CD4-positive, alpha-beta T cell (primary cell): ENCODE data around the gene ALS2CL. TPM values are rescaled to one million over a fixed set of nuclear protein-coding genes. Genes with fewer than 3 reads are reported as not detected.

Experiments
- ATAC-seq: fragments of 200-7000 bp; cut with Tn5 transposase; one replicate; pipeline ENCODE4 v1.10.0; 2022; ENCODE audit warnings: mild to moderate bottlenecking; ENCODE audit not compliant: poor library complexity
- CTCF ChIA-PET: fragments of 350-600 bp; sonication (Branson Sonifier 250); formaldehyde crosslinking; loops from one replicate; lab custom pipeline; 2021; ENCODE audit warnings: antibody characterized with exemption, inconsistent platforms; lab: Charles Lee
- POLR2A ChIA-PET: fragments of 350-600 bp; sonication (Branson Sonifier 250); formaldehyde crosslinking; loops from one replicate; lab custom pipeline; 2021; ENCODE audit warnings: antibody characterized with exemption, inconsistent platforms; lab: Charles Lee
- DNase-seq, 14 experiments: peaks; one replicate each; pipeline ENCODE4 v3.0.0-alpha.2; 2013 to 2020; ENCODE audit warnings: mixed read lengths in 2 of 14
- H3K27ac ChIP-seq, 2 donors: one replicate each; pipeline versions ENCODE4 v1.5.1 to v1.7.0; 2013; ENCODE audit warnings: low read length in 2 of 2, low read depth in 1 of 2, mild to moderate bottlenecking in 1 of 2
- H3K27me3 ChIP-seq, 2 experiments: 1 replicate in 1 of 2; 2 replicates in 1 of 2; pipeline versions ENCODE4 v1.6.1 to v1.7.0; 2013; ENCODE audit warnings: low read length in 2 of 2, control low read depth in 1 of 2, mild to moderate bottlenecking in 1 of 2, moderate library complexity in 1 of 2; ENCODE audit not compliant: insufficient read depth in 2 of 2, control insufficient read depth in 1 of 2
- H3K36me3 ChIP-seq: one replicate; pipeline ENCODE4 v1.6.1; 2013; ENCODE audit warnings: low read length, control low read depth; ENCODE audit not compliant: insufficient read depth
- H3K4me1 ChIP-seq: one replicate; pipeline ENCODE4 v1.6.1; 2013; ENCODE audit warnings: low read length, control low read depth; ENCODE audit not compliant: insufficient read depth
- H3K4me3 ChIP-seq: one replicate; pipeline ENCODE4 v1.5.1; 2013; ENCODE audit warnings: mild to moderate bottlenecking, low read length, moderate library complexity
- H3K9me3 ChIP-seq, 2 experiments: 1 replicate in 1 of 2; 2 replicates in 1 of 2; pipeline versions ENCODE4 v1.6.1 to v1.7.0; 2013; ENCODE audit warnings: low read length in 2 of 2, mild to moderate bottlenecking in 2 of 2, control low read depth in 1 of 2, moderate library complexity in 1 of 2; ENCODE audit not compliant: control insufficient read depth in 1 of 2, insufficient read depth in 1 of 2
- H3K27ac Mint-ChIP-seq: one replicate; pipeline ENCODE4 v1.8.0; 2020; ENCODE audit warnings: mixed read lengths
- H3K27me3 Mint-ChIP-seq: one replicate; pipeline ENCODE4 v1.8.0; 2021; ENCODE audit warnings: mixed read lengths
- H3K36me3 Mint-ChIP-seq: one replicate; pipeline ENCODE4 v1.8.0; 2021; ENCODE audit warnings: low read depth, mixed read lengths
- H3K4me1 Mint-ChIP-seq: one replicate; pipeline ENCODE4 v1.8.0; 2021; ENCODE audit warnings: low read depth, mixed read lengths
- H3K4me3 Mint-ChIP-seq: one replicate; pipeline ENCODE4 v1.8.0; 2020; ENCODE audit warnings: mild to moderate bottlenecking, mixed read lengths
- H3K9me3 Mint-ChIP-seq: one replicate; pipeline ENCODE4 v1.8.0; 2020; ENCODE audit warnings: mixed read lengths
- CTCF ChIP-seq: fragments of 200-600 bp; IDR thresholded peaks from one replicate; pipeline ENCODE4 v1.8.0; 2022; ENCODE audit warnings: antibody characterized with exemption, mild to moderate bottlenecking
- intact Hi-C, 2 experiments: fragments of 100-400 bp; cut with DNase I in 1 of 2; cut with micrococcal nuclease in 1 of 2; formaldehyde crosslinking; loops; one replicate each; pipeline versions ENCODE4 v1.15.1 to v1.9.0; 2023 to 2025; cut with DNase I, micrococcal nuclease
- total RNA-seq, 174 experiments: library from RNA in 2 of 174; stranded (reverse) in 2 of 174; gene quantifications; one replicate each; pipeline ENCODE4 v1.2.3 and lab custom pipeline; 2021 to 2026

The ALS2CL gene
- total RNA-seq, 2 experiments from 2014 or later: 45.8 to 47.6 TPM

DNA sequence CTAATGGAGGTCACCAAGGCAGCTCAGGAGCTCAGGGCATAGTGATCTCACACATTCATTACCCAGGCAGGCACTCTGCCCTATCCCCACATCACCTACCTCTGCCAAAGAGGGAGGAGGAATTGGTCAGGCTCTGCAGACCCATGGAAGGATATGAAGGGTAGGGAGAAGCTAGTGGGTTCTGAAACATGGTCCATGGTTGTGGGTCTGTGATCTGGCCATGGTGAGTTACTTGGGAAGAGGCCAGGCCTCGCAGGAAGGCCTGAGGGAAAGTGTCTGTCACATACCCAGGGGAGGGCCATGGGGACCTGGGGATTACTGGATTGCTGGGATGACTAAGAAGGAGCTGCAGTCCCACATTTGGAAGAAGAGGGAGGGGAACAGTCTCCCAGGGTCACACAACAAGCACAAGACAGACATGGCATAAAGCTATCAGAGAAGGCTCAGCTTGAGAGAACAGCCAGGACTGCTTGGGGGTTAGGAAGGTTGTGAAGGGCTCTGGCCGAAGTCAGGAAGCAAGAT lies 25.6 kb upstream of the ALS2CL start:
- H3K4me3 Mint-ChIP-seq: no peak overlapping the region
- Histone ChIP-seq H3K27me3 (peaks cover 0 to 13% of the 10 kb centered on the region in 2 experiments), H3K4me3 (no peak overlapping the region), H3K4me1 (no peaks in the 10 kb centered on the region), H3K9me3 (no peaks in the 10 kb centered on the region), H3K27ac (no peak overlapping the region), H3K36me3 (no peaks in the 10 kb centered on the region)
- ChIA-PET CTCF (no interaction called here), POLR2A (no interaction called here)
- intact Hi-C loops: no loop called here
- no peaks in the 10 kb centered on the region for H3K36me3 Mint-ChIP-seq
- H3K27ac Mint-ChIP-seq: no peak overlapping the region
- no peak for DNase-seq
- peaks cover 27% of the 10 kb centered on the region for H3K27me3 Mint-ChIP-seq
- no peaks in the 10 kb centered on the region for H3K4me1 Mint-ChIP-seq
- no peak for ATAC-seq
- TF ChIP-seq CTCF: no peak
- H3K9me3 Mint-ChIP-seq: no peaks in the 10 kb centered on the region

GRCh38 chr3:46717447-46718231 lies 24.2 kb upstream of the ALS2CL start, which contains the start of gene PRSS50:
PRSS50 (minus strand) TSS chr3:46717869; CDS start chr3:46717824, 45 bp downstream.
- Mint-ChIP-seq H3K4me1 (no peaks in the 10 kb centered on the region), H3K9me3 (no peaks in the 10 kb centered on the region), H3K4me3 (no peak within 1 kb of the TSS), H3K36me3 (no peaks in the 10 kb centered on the region), H3K27ac (no peak within 1 kb of the TSS), H3K27me3 (peaks cover 27% of the 10 kb centered on the region)
- H3K27ac ChIP-seq: no peak within 1 kb of the TSS
- no peak within 1 kb of the TSS for H3K4me3 ChIP-seq
- ChIA-PET POLR2A (no interaction called here), CTCF (interaction anchor here (1.0 to 1.1 kb wide), 2 partner anchors 12 to 25 kb away, joined by 3 read pairs; partner anchors contain the start of gene ALS2CL)
- ATAC-seq (peak; percentile 75), DNase-seq (peak in 6 of 14 experiments; percentile 12 to 55 (median 33))
- H3K9me3 ChIP-seq: no peaks in the 10 kb centered on the region
- H3K36me3 ChIP-seq: no peaks in the 10 kb centered on the region
- intact Hi-C loops: no loop called here
- H3K27me3 ChIP-seq: peaks cover 0 to 13% of the 10 kb centered on the region in 2 experiments
- H3K4me1 ChIP-seq: no peaks in the 10 kb centered on the region
- TF ChIP-seq CTCF: no peak

- H3K9me3 Mint-ChIP-seq: no peaks in the 10 kb centered on the region
- H3K4me1 Mint-ChIP-seq: no peaks in the 10 kb centered on the region
- Histone ChIP-seq H3K4me1 (no peaks in the 10 kb centered on the region), H3K27ac (no peak overlapping the region), H3K36me3 (no peaks in the 10 kb centered on the region), H3K9me3 (no peaks in the 10 kb centered on the region), H3K4me3 (no peak overlapping the region), H3K27me3 (peaks cover 0 to 13% of the 10 kb centered on the region in 2 experiments)
- no peaks in the 10 kb centered on the region for H3K36me3 Mint-ChIP-seq
- H3K27me3 Mint-ChIP-seq: peaks cover 27% of the 10 kb centered on the region
- no peak overlapping the region for H3K4me3 Mint-ChIP-seq
- no peak for TF ChIP-seq CTCF
- ChIA-PET POLR2A (no interaction called here), CTCF (interaction anchor here (1.0 kb wide), 1 partner anchor 11 kb away, joined by 3 read pairs; no protein-coding TSS in a partner anchor)
- intact Hi-C loops: no loop called here
- DNase-seq: peak in 1 of 14 experiments; percentile 23
- no peak overlapping the region for H3K27ac Mint-ChIP-seq
- no peak for ATAC-seq
These were observed 23.3 kb upstream of the ALS2CL start for GRCh38 chr3:46716461-46717441.
